Nephron progenitor cell (in vitro differentiated cells): Measurements from ENCODE around the gene CCDC88C.

Experiments used
- DNase-seq: peaks from one replicate; pipeline ENCODE4 v3.0.0; 2021
- H3K27ac Mint-ChIP-seq: 2 replicates; pipeline ENCODE4 v1.8.0; 2021; ENCODE audit warnings: mild to moderate bottlenecking, moderate library complexity, mixed read lengths
- H3K27me3 Mint-ChIP-seq: 2 replicates; pipeline ENCODE4 v1.8.0; 2021; ENCODE audit warnings: mild to moderate bottlenecking, low read depth, mixed read lengths; ENCODE audit not compliant: poor library complexity
- H3K36me3 Mint-ChIP-seq: 2 replicates; pipeline ENCODE4 v1.8.0; 2021; ENCODE audit warnings: low read depth, mixed read lengths
- H3K4me1 Mint-ChIP-seq: 2 replicates; pipeline ENCODE4 v1.8.0; 2021; ENCODE audit warnings: mixed read lengths
- H3K4me3 Mint-ChIP-seq: 2 replicates; pipeline ENCODE4 v1.8.0; 2021; ENCODE audit warnings: mild to moderate bottlenecking, moderate library complexity, mixed read lengths
- H3K9me3 Mint-ChIP-seq: 2 replicates; pipeline ENCODE4 v1.8.0; 2021; ENCODE audit warnings: mild to moderate bottlenecking, moderate library complexity, mixed read lengths
- CTCF ChIP-seq: fragments of 200-600 bp; sonication (generic); IDR thresholded peaks from 2 replicates; pipeline ENCODE4 v1.5.0; 2021; ENCODE audit warnings: antibody characterized with exemption

Gene CCDC88C

GRCh38 chr14:91254461-91254860 is 163.2 kb downstream of the CCDC88C start:
- Mint-ChIP-seq H3K27me3 (peaks cover 54% of the 10 kb centered on the region), H3K4me3 (peak overlapping the region; percentile 81), H3K9me3 (no peaks in the 10 kb centered on the region), H3K4me1 (peaks cover 30% of the 10 kb centered on the region), H3K27ac (no peak overlapping the region), H3K36me3 (no peaks in the 10 kb centered on the region)
- DNase-seq, result no peak
- TF ChIP-seq CTCF, result no peak

- peak overlapping the region; percentile 81 for H3K4me3 Mint-ChIP-seq
- DNase-seq, result peak; percentile 42
- H3K27me3 Mint-ChIP-seq, result peaks cover 54% of the 10 kb centered on the region
- no peaks in the 10 kb centered on the region for H3K36me3 Mint-ChIP-seq
- no peaks in the 10 kb centered on the region for H3K9me3 Mint-ChIP-seq
- no peak overlapping the region for H3K27ac Mint-ChIP-seq
- peaks cover 31% of the 10 kb centered on the region for H3K4me1 Mint-ChIP-seq
- no peak for TF ChIP-seq CTCF
These were observed 163.8 kb downstream of the CCDC88C start for GRCh38 chr14:91253795-91254323.

- DNase-seq, result peak; percentile 60
- peak; percentile 19 for TF ChIP-seq CTCF
These were observed 164.5 kb downstream of the CCDC88C start for GRCh38 chr14:91252871-91253794.

GRCh38 chr14:91250912-91251311 is 166.7 kb downstream of the CCDC88C start:
- no peak overlapping the region for H3K27ac Mint-ChIP-seq
- DNase-seq, result no peak
- H3K27me3 Mint-ChIP-seq, result peaks cover 45% of the 10 kb centered on the region
- no peak for TF ChIP-seq CTCF
- H3K4me3 Mint-ChIP-seq, result no peak overlapping the region
- peaks cover 5% of the 10 kb centered on the region for H3K36me3 Mint-ChIP-seq
- peaks cover 5% of the 10 kb centered on the region for H3K9me3 Mint-ChIP-seq
- peaks cover 17% of the 10 kb centered on the region for H3K4me1 Mint-ChIP-seq

More at GRCh38 chr14:91252871-91253794, 164.5 kb downstream of the CCDC88C start:
- no peaks in the 10 kb centered on the region for H3K36me3 Mint-ChIP-seq
- H3K27me3 Mint-ChIP-seq, result peaks cover 58% of the 10 kb centered on the region
- H3K27ac Mint-ChIP-seq, result no peak overlapping the region
- no peaks in the 10 kb centered on the region for H3K9me3 Mint-ChIP-seq
- peak overlapping the region; percentile 81 for H3K4me3 Mint-ChIP-seq
- peaks cover 24% of the 10 kb centered on the region for H3K4me1 Mint-ChIP-seq

GRCh38 chr14:91249841-91250616 is 167.6 kb downstream of the CCDC88C start:
- TF ChIP-seq CTCF, result no peak
- peak; percentile 48 for DNase-seq
- Mint-ChIP-seq H3K4me3 (no peak overlapping the region), H3K4me1 (peaks cover 17% of the 10 kb centered on the region), H3K27me3 (peaks cover 37% of the 10 kb centered on the region), H3K36me3 (peaks cover 5% of the 10 kb centered on the region), H3K27ac (no peak overlapping the region), H3K9me3 (peaks cover 5% of the 10 kb centered on the region)
